Muscle layer of colon (tissue), 2 donors: ENCODE data around the gene DAZAP2.

Source experiments
- H3K27ac ChIP-seq: one replicate; pipeline ENCODE4 v1.7.0; 2013; ENCODE audit warnings: low read depth, mild to moderate bottlenecking, low read length, moderate library complexity
- H3K27me3 ChIP-seq, 2 donors: one replicate each; pipeline ENCODE4 v1.7.0; 2013; ENCODE audit warnings: low read length in 2 of 2, mild to moderate bottlenecking in 2 of 2; ENCODE audit not compliant: insufficient read depth in 2 of 2, control insufficient read depth in 1 of 2
- H3K36me3 ChIP-seq: one replicate; pipeline ENCODE4 v1.7.0; 2013; ENCODE audit warnings: mild to moderate bottlenecking, low read length; ENCODE audit not compliant: insufficient read depth
- H3K4me1 ChIP-seq: one replicate; pipeline ENCODE4 v1.7.0; 2013; ENCODE audit warnings: mild to moderate bottlenecking, low read length; ENCODE audit not compliant: insufficient read depth
- H3K4me3 ChIP-seq, 2 donors: one replicate each; pipeline ENCODE4 v1.7.0; 2013; ENCODE audit warnings: low read length in 2 of 2, low read depth in 1 of 2, mild to moderate bottlenecking in 1 of 2, moderate library complexity in 1 of 2
- H3K9ac ChIP-seq: one replicate; pipeline ENCODE4 v1.7.0; 2013; ENCODE audit warnings: low read length
- H3K9me3 ChIP-seq: one replicate; pipeline ENCODE4 v1.7.0; 2013; ENCODE audit warnings: mild to moderate bottlenecking, low read length
- donor health status: abdominal sarcoma.
- donor health status: Adenocarcinoma of cecum.

The DAZAP2 gene

GRCh38 chr12:51238510-51239334 is at the start of gene DAZAP2:
DAZAP2 (plus strand) TSS chr12:51238826; CDS start chr12:51238908, 82 bp downstream.
- H3K9me3 ChIP-seq: no peaks in the 10 kb centered on the region
- H3K9ac ChIP-seq: peak within 1 kb of the TSS; percentile 99
- H3K27me3 ChIP-seq: no peaks in the 10 kb centered on the region
- H3K27ac ChIP-seq: peak within 1 kb of the TSS; percentile 100
- peak within 1 kb of the TSS; percentile 99 to 100 for H3K4me3 ChIP-seq
- H3K36me3 ChIP-seq: peaks cover 34% of the 10 kb centered on the region
- H3K4me1 ChIP-seq: peaks cover 17% of the 10 kb centered on the region

GRCh38 chr12:51189790-51190355 is 48.8 kb upstream of the DAZAP2 start:
- Histone ChIP-seq H3K36me3 (peaks cover 37% of the 10 kb centered on the region), H3K9ac (no peak overlapping the region), H3K9me3 (no peaks in the 10 kb centered on the region), H3K27me3 (no peaks in the 10 kb centered on the region), H3K4me1 (no peaks in the 10 kb centered on the region), H3K4me3 (no peak overlapping the region), H3K27ac (no peak overlapping the region)

GRCh38 chr12:51190820-51191219 is 47.8 kb upstream of the DAZAP2 start:
- H3K36me3 ChIP-seq: peaks cover 38% of the 10 kb centered on the region
- no peaks in the 10 kb centered on the region for H3K4me1 ChIP-seq
- no peak overlapping the region for H3K4me3 ChIP-seq
- no peaks in the 10 kb centered on the region for H3K27me3 ChIP-seq
- H3K9me3 ChIP-seq: no peaks in the 10 kb centered on the region
- H3K27ac ChIP-seq: no peak overlapping the region
- no peak overlapping the region for H3K9ac ChIP-seq

GRCh38 chr12:51191516-51192283 is 46.9 kb upstream of the DAZAP2 start:
- H3K27ac ChIP-seq: no peak overlapping the region
- peaks cover 38% of the 10 kb centered on the region for H3K36me3 ChIP-seq
- no peaks in the 10 kb centered on the region for H3K4me1 ChIP-seq
- H3K4me3 ChIP-seq: no peak overlapping the region
- H3K9me3 ChIP-seq: no peaks in the 10 kb centered on the region
- H3K9ac ChIP-seq: no peak overlapping the region
- no peaks in the 10 kb centered on the region for H3K27me3 ChIP-seq

GRCh38 chr12:51192284-51192671 is 46.3 kb upstream of the DAZAP2 start:
- Histone ChIP-seq H3K9ac (no peak overlapping the region), H3K4me3 (no peak overlapping the region), H3K27ac (no peak overlapping the region), H3K4me1 (no peaks in the 10 kb centered on the region), H3K36me3 (peaks cover 38% of the 10 kb centered on the region), H3K9me3 (no peaks in the 10 kb centered on the region), H3K27me3 (no peaks in the 10 kb centered on the region)

GRCh38 chr12:51195841-51196240 is 42.8 kb upstream of the DAZAP2 start:
- Histone ChIP-seq H3K4me1 (no peaks in the 10 kb centered on the region), H3K27ac (no peak overlapping the region), H3K27me3 (no peaks in the 10 kb centered on the region), H3K9me3 (no peaks in the 10 kb centered on the region), H3K4me3 (no peak overlapping the region), H3K36me3 (peaks cover 22% of the 10 kb centered on the region), H3K9ac (no peak overlapping the region)

- no peaks in the 10 kb centered on the region for H3K4me1 ChIP-seq
- no peak overlapping the region for H3K4me3 ChIP-seq
- H3K9me3 ChIP-seq: no peaks in the 10 kb centered on the region
- no peak overlapping the region for H3K9ac ChIP-seq
- H3K27ac ChIP-seq: no peak overlapping the region
- H3K36me3 ChIP-seq: peaks cover 15% of the 10 kb centered on the region
- H3K27me3 ChIP-seq: no peaks in the 10 kb centered on the region
Measured at GRCh38 chr12:51196547-51196946, 42.1 kb upstream of the DAZAP2 start.

GRCh38 chr12:51197736-51198567 is 40.7 kb upstream of the DAZAP2 start:
- Histone ChIP-seq H3K4me1 (no peaks in the 10 kb centered on the region), H3K27me3 (no peaks in the 10 kb centered on the region), H3K4me3 (no peak overlapping the region), H3K27ac (no peak overlapping the region), H3K9ac (no peak overlapping the region), H3K9me3 (no peaks in the 10 kb centered on the region), H3K36me3 (peaks cover 6% of the 10 kb centered on the region)

GRCh38 chr12:51198568-51199365 is 39.9 kb upstream of the DAZAP2 start:
- Histone ChIP-seq H3K27ac (no peak overlapping the region), H3K36me3 (peaks cover 12% of the 10 kb centered on the region), H3K9ac (no peak overlapping the region)

GRCh38 chr12:51199366-51199945 is 39.2 kb upstream of the DAZAP2 start:
- Histone ChIP-seq H3K9ac (no peak overlapping the region), H3K9me3 (no peaks in the 10 kb centered on the region), H3K27ac (no peak overlapping the region), H3K4me1 (no peaks in the 10 kb centered on the region), H3K4me3 (no peak overlapping the region), H3K36me3 (peaks cover 12% of the 10 kb centered on the region), H3K27me3 (no peaks in the 10 kb centered on the region)

More at GRCh38 chr12:51198568-51199365, 39.9 kb upstream of the DAZAP2 start:
- Histone ChIP-seq H3K4me3 (no peak overlapping the region), H3K4me1 (no peaks in the 10 kb centered on the region), H3K9me3 (no peaks in the 10 kb centered on the region), H3K27me3 (no peaks in the 10 kb centered on the region)
